Endothelial cell of umbilical vein (primary cell): Measurements from ENCODE around the gene ANO1. TPM values are rescaled to one million over a fixed set of nuclear protein-coding genes. Genes with fewer than 3 reads are reported as not detected.

ENCODE experiments used
- BruUV-seq: library from RNA; stranded (reverse); fragments of 400-500 nt; replicated peaks from 2 replicates; lab custom pipeline; 2021; lab: Mats Ljungman, UMichigan
- CTCF ChIA-PET: fragments of 300-600, 350-600 bp; sonication (Branson Sonifier 250); formaldehyde crosslinking; loops from one replicate; lab custom pipeline; 2021; ENCODE audit warnings: antibody characterized with exemption, inconsistent platforms; lab: Charles Lee
- POLR2A ChIA-PET: fragments of 300-600, 350-600 bp; sonication (Branson Sonifier 250); formaldehyde crosslinking; loops from one replicate; lab custom pipeline; 2021; ENCODE audit warnings: antibody characterized with exemption, inconsistent platforms; lab: Charles Lee
- DNase-seq: peaks from one replicate; pipeline ENCODE4 v3.0.0-alpha.2; 2011; ENCODE audit warnings: low read depth, low spot score
- FAIRE-seq: peaks from 2 replicates; lab custom pipeline; 2011; peaks lifted over from hg19 to GRCh38; lab: Jason Lieb, UNC
- H2AFZ ChIP-seq: 2 replicates; pipeline ENCODE4 v1.6.0; 2012; ENCODE audit warnings: low read depth, low read length, control low read depth, inconsistent platforms
- H3K27ac ChIP-seq: 2 replicates; pipeline ENCODE4 v1.5.1; 2011; ENCODE audit warnings: low read depth, mild to moderate bottlenecking, control low read depth, low read length, moderate library complexity; ENCODE audit not compliant: insufficient read depth
- H3K27me3 ChIP-seq, 2 experiments: 2 replicates each; pipeline versions ENCODE4 v1.6.0 to v1.6.1; 2011; ENCODE audit warnings: low read length in 2 of 2, mixed read lengths in 1 of 2; ENCODE audit not compliant: control insufficient read depth in 2 of 2, insufficient read depth in 2 of 2
- H3K36me3 ChIP-seq, 2 experiments: 2 replicates in 1 of 2; 3 replicates in 1 of 2; pipeline ENCODE4 v1.5.1; 2011; ENCODE audit warnings: low read length in 2 of 2, mild to moderate bottlenecking in 1 of 2, moderate library complexity in 1 of 2; ENCODE audit not compliant: control insufficient read depth in 2 of 2, insufficient read depth in 2 of 2; ENCODE audit errors: extremely low read depth in 1 of 2
- H3K4me1 ChIP-seq: 3 replicates; pipeline ENCODE4 v1.5.1; 2011; ENCODE audit warnings: mild to moderate bottlenecking, low read length; ENCODE audit not compliant: control insufficient read depth, insufficient read depth; ENCODE audit errors: extremely low read depth
- H3K4me2 ChIP-seq: 2 replicates; pipeline ENCODE4 v1.6.1; 2011; ENCODE audit warnings: low read length, control low read depth, mixed read lengths; ENCODE audit not compliant: insufficient read depth
- H3K4me3 ChIP-seq, 3 experiments: fragments of 200-600 bp in 1 of 3; sonication (generic), shearing (Covaris generic) in 1 of 3; replicated peaks in 1 of 3; 2 replicates each; pipeline ENCODE4 v1.5.1; 2011 to 2016; ENCODE audit warnings: control low read depth in 3 of 3, low read length in 3 of 3, mild to moderate bottlenecking in 2 of 3, inconsistent platforms in 1 of 3, low read depth in 1 of 3, moderate library complexity in 1 of 3; ENCODE audit not compliant: insufficient read depth in 1 of 3
- H3K79me2 ChIP-seq: 2 replicates; pipeline ENCODE4 v1.6.0; 2012; ENCODE audit warnings: low read length, inconsistent platforms; ENCODE audit not compliant: control insufficient read depth, insufficient read depth
- H3K9ac ChIP-seq: replicated peaks from 2 replicates; pipeline ENCODE3; 2011; ENCODE audit warnings: low read length, control low read depth; ENCODE audit not compliant: insufficient read depth; ENCODE audit errors: extremely low read depth
- H3K9me1 ChIP-seq: replicated peaks from 3 replicates; pipeline ENCODE4 v1.6.0; 2011; ENCODE audit warnings: mild to moderate bottlenecking, low read length; ENCODE audit not compliant: control insufficient read depth, insufficient read depth; ENCODE audit errors: extremely low read depth
- H3K9me3 ChIP-seq: replicated peaks from 2 replicates; pipeline ENCODE4 v1.5.1; 2012; ENCODE audit warnings: low read length, inconsistent platforms; ENCODE audit not compliant: control insufficient read depth, insufficient read depth
- H4K20me1 ChIP-seq: replicated peaks from 2 replicates; pipeline ENCODE3; 2011; ENCODE audit warnings: mild to moderate bottlenecking, low read length; ENCODE audit not compliant: control insufficient read depth, insufficient read depth; ENCODE audit errors: extremely low read depth
- EZH2 ChIP-seq: IDR thresholded peaks from 2 replicates; pipeline ENCODE4 v1.6.1; 2012; ENCODE audit warnings: borderline replicate concordance, low read depth, mild to moderate bottlenecking, moderate library complexity, low read length, inconsistent platforms; ENCODE audit not compliant: severe bottlenecking
- FOS ChIP-seq: IDR thresholded peaks from 2 replicates; pipeline ENCODE4 v1.6.1; 2011; ENCODE audit warnings: mild to moderate bottlenecking, low read length, moderate library complexity, borderline replicate concordance; ENCODE audit not compliant: insufficient read depth
- GATA2 ChIP-seq: IDR thresholded peaks from 2 replicates; pipeline ENCODE4 v1.7.0; 2011; ENCODE audit warnings: low read depth, mild to moderate bottlenecking, moderate library complexity, mixed read lengths, low read length; ENCODE audit not compliant: insufficient read length, insufficient read depth
- JUN ChIP-seq: IDR thresholded peaks from 2 replicates; pipeline ENCODE4 v1.6.1; 2011; ENCODE audit warnings: borderline replicate concordance, low read depth; ENCODE audit not compliant: insufficient read length, insufficient read depth
- MYC ChIP-seq: IDR thresholded peaks from one replicate; pipeline ENCODE4 v1.6.1; 2011; ENCODE audit warnings: mild to moderate bottlenecking, low read depth, low read length
- POLR2A ChIP-seq: IDR thresholded peaks from 2 replicates; pipeline ENCODE4 v1.6.1; 2012; ENCODE audit warnings: low read depth, mild to moderate bottlenecking, control low read depth, low read length
- POLR2AphosphoS5 ChIP-seq: IDR thresholded peaks from 2 replicates; pipeline ENCODE4 v1.6.1; 2012; ENCODE audit warnings: low read depth, mild to moderate bottlenecking, control low read depth, low read length, moderate library complexity; ENCODE audit not compliant: insufficient read depth
- dilution Hi-C: fragments of 300-500 bp; cut with MboI; formaldehyde crosslinking; loops from one replicate; pipeline ENCODE4 v1.15.0; 2019; ENCODE audit warnings: low sequenced_read_pairs; ENCODE audit not compliant: extremely low pct_ligation_motif_present
- intact Hi-C: fragments of 100-400 bp; cut with micrococcal nuclease; formaldehyde crosslinking; loops from one replicate; pipeline ENCODE4 v1.10.0; 2022
- polyA plus RNA-seq, 4 experiments: library from polyadenylated mRNA; depleted of rRNA in 3 of 4; stranded (reverse) in 3 of 4; unstranded in 1 of 4; fragments of >200 nt; gene quantifications; 2 replicates each; pipeline versions ENCODE4 v1.2.1 to v1.2.3, GENCODE V29; 2011 to 2012; ENCODE audit warnings: missing spikeins in 1 of 4
- total RNA-seq: library from RNA; stranded (reverse); gene quantifications from 2 replicates; pipeline ENCODE4 v1.2.3, GENCODE V29; 2021
- TF ChIP-seq, protein P1 (sequence below): IDR thresholded peaks from 2 replicates; pipeline ENCODE4 v1.6.1; 2011; ENCODE audit not compliant: insufficient read depth, insufficient read length
- TF ChIP-seq, protein P2 (sequence below), 2 donors: IDR thresholded peaks; 1 replicate in 1 of 2; 2 replicates in 1 of 2; pipeline ENCODE4 v1.5.1; 2011; ENCODE audit warnings: low read length in 2 of 2, mild to moderate bottlenecking in 2 of 2, moderate library complexity in 2 of 2, control low read depth in 1 of 2, inconsistent platforms in 1 of 2, low read depth in 1 of 2; ENCODE audit not compliant: insufficient read depth in 1 of 2; ENCODE audit errors: extremely low read depth in 1 of 2

Gene ANO1
- total and polyA plus RNA-seq, 2 donors (not counting 3 experiments of a cell fraction or from before 2014, with no cell fraction given), result 0.03 to 0.40 TPM

DNA sequence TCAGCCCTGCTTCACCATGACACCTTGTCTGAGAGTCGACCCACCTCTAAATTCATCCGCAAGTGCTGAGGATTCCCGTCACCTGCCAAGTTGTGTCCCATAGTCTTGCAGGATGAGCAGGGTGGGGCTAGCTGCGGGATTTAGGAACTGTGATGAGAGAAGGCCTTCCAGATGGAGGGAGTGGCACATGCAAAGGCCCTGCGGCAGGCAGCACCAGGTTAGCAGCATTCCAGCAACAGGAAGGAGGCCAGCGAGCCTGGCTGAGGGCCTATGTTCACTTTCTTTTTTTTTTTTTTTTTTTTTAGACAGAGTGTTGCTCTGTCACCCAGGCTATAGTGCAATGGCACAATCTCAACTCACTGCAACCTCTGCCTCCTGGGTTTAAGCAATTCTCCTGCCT is 31.8 kb downstream of the ANO1 start:
- no peaks in the 10 kb centered on the region for H3K79me2 ChIP-seq
- dilution Hi-C loops (no loop called here), intact Hi-C loops (no loop called here)
- H3K9me1 ChIP-seq, result no peaks in the 10 kb centered on the region
- TF ChIP-seq JUN (no peak), POLR2A (no peak), EZH2 (no peak), GATA2 (no peak), FOS (no peak)
- TF ChIP-seq, protein P1, sequence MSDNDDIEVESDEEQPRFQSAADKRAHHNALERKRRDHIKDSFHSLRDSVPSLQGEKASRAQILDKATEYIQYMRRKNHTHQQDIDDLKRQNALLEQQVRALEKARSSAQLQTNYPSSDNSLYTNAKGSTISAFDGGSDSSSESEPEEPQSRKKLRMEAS, result no peak
- H3K27me3 ChIP-seq, result no peaks in the 10 kb centered on the region
- no peak overlapping the region for H3K4me2 ChIP-seq
- no peak overlapping the region for H3K4me3 ChIP-seq
- H4K20me1 ChIP-seq, result no peaks in the 10 kb centered on the region
- H3K27ac ChIP-seq, result no peak overlapping the region
- FAIRE-seq, result no peak
- H3K9me3 ChIP-seq, result no peaks in the 10 kb centered on the region
- no peaks in the 10 kb centered on the region for H3K4me1 ChIP-seq
- ChIA-PET POLR2A (no interaction called here), CTCF (no interaction called here)
- no TSS peak for BruUV-seq
- no peaks in the 10 kb centered on the region for H3K36me3 ChIP-seq
- no peak for DNase-seq
- no peak overlapping the region for H3K9ac ChIP-seq
- H2AFZ ChIP-seq, result no peak overlapping the region

DNA sequence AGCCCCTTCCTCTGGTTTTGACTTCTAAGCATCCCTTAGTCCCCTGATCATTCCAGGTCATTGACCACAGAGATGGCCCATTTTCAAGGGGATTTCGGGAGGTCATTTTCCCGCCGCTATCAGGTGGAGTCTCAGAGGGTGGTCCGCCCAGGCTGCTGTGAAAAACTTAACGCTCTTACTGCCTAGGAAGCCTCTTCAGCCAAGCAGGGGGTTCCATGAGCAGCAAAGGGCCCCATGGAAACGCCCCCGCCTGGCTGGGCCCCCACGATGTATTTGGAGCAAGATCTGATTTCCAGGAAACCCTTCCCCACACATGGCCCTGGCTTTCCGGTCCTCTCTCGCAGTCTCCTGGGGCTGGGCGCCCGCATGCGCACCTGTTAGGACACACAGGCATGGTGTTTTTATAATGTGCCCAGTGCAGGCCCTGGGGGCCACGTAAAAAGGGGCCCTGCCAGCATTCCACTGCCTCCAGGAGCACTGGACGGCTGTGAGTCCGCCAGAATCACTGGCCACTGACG is 32.5 kb downstream of the ANO1 start:
- no peaks in the 10 kb centered on the region for H3K9me3 ChIP-seq
- no peak overlapping the region for H3K27ac ChIP-seq
- no peaks in the 10 kb centered on the region for H4K20me1 ChIP-seq
- ChIA-PET POLR2A (no interaction called here), CTCF (no interaction called here)
- H3K27me3 ChIP-seq, result no peaks in the 10 kb centered on the region
- H2AFZ ChIP-seq, result no peak overlapping the region
- H3K4me2 ChIP-seq, result no peak overlapping the region
- DNase-seq (no peak), FAIRE-seq (no peak)
- no peak overlapping the region for H3K9ac ChIP-seq
- dilution Hi-C loops, result no loop called here
- H3K36me3 ChIP-seq, result no peaks in the 10 kb centered on the region
- H3K4me1 ChIP-seq, result no peaks in the 10 kb centered on the region
- H3K4me3 ChIP-seq, result no peak overlapping the region
- TF ChIP-seq, protein P1, result no peak
- TF ChIP-seq FOS (no peak), MYC (no peak), JUN (no peak), GATA2 (no peak), POLR2AphosphoS5 (no peak), EZH2 (no peak), POLR2A (no peak)
- TF ChIP-seq, protein P2, sequence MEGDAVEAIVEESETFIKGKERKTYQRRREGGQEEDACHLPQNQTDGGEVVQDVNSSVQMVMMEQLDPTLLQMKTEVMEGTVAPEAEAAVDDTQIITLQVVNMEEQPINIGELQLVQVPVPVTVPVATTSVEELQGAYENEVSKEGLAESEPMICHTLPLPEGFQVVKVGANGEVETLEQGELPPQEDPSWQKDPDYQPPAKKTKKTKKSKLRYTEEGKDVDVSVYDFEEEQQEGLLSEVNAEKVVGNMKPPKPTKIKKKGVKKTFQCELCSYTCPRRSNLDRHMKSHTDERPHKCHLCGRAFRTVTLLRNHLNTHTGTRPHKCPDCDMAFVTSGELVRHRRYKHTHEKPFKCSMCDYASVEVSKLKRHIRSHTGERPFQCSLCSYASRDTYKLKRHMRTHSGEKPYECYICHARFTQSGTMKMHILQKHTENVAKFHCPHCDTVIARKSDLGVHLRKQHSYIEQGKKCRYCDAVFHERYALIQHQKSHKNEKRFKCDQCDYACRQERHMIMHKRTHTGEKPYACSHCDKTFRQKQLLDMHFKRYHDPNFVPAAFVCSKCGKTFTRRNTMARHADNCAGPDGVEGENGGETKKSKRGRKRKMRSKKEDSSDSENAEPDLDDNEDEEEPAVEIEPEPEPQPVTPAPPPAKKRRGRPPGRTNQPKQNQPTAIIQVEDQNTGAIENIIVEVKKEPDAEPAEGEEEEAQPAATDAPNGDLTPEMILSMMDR (IDR thresholded peaks at IDR 0.05; ENCODE audit: extremely low read depth in 1 of 2, insufficient read depth in 1 of 2, low read depth in 1 of 2, low read length in 2 of 2), result no peak
- H3K79me2 ChIP-seq, result no peaks in the 10 kb centered on the region
- intact Hi-C loops, result no loop called here
- BruUV-seq, result no TSS peak
- no peaks in the 10 kb centered on the region for H3K9me1 ChIP-seq
